Neural progenitor cell (in vitro differentiated cells): ENCODE results near the gene OLIG2. TPM values are rescaled to one million over a fixed set of nuclear protein-coding genes. Genes with fewer than 3 reads are reported as not detected.

Source experiments
- DNase-seq: peaks from one replicate; pipeline ENCODE4 v3.0.0-alpha.2; 2016; ENCODE audit warnings: low spot score
- H2AFZ ChIP-seq: fragments of 200-600 bp; sonication (generic); replicated peaks from 2 replicates; pipeline ENCODE4 v1.6.1; 2016; ENCODE audit warnings: antibody characterized with exemption
- H3F3A ChIP-seq: fragments of 200-600 bp; sonication (generic); 2 replicates; pipeline ENCODE4 v1.6.1; 2016; ENCODE audit warnings: antibody characterized with exemption, low read depth
- H3K27ac ChIP-seq: fragments of 200-600 bp; sonication (generic); 2 replicates; pipeline ENCODE4 v1.5.1; 2016; ENCODE audit warnings: mild to moderate bottlenecking
- H3K27me3 ChIP-seq: fragments of 200-600 bp; sonication (generic); 2 replicates; pipeline ENCODE4 v1.6.1; 2016; ENCODE audit warnings: mild to moderate bottlenecking, moderate library complexity
- H3K36me3 ChIP-seq: fragments of 200-600 bp; sonication (generic); 2 replicates; pipeline ENCODE4 v1.5.1; 2016
- H3K4me1 ChIP-seq: fragments of 200-600 bp; sonication (generic); 2 replicates; pipeline ENCODE4 v1.6.1; 2016; ENCODE audit warnings: mixed run types
- H3K4me2 ChIP-seq: fragments of 200-600 bp; sonication (generic); 2 replicates; pipeline ENCODE4 v1.6.1; 2016
- H3K4me3 ChIP-seq: fragments of 200-600 bp; sonication (generic); 2 replicates; pipeline ENCODE4 v1.5.1; 2016
- H3K79me2 ChIP-seq: fragments of 200-600 bp; sonication (generic); 2 replicates; pipeline ENCODE4 v1.6.1; 2016; ENCODE audit warnings: low read depth
- H3K9ac ChIP-seq: fragments of 200-600 bp; sonication (generic); 2 replicates; pipeline ENCODE4 v1.6.1; 2016
- H3K9me3 ChIP-seq: fragments of 200-600 bp; sonication (generic); 2 replicates; pipeline ENCODE4 v1.5.1; 2016; ENCODE audit warnings: low read depth
- H4K20me1 ChIP-seq: fragments of 200-600 bp; sonication (generic); 2 replicates; pipeline ENCODE4 v1.6.1; 2016; ENCODE audit warnings: low read depth
- H3K27ac Mint-ChIP-seq: 3 replicates; pipeline ENCODE4 v1.8.0; 2021; ENCODE audit warnings: mixed read lengths
- H3K27me3 Mint-ChIP-seq: 2 replicates; pipeline ENCODE4 v1.8.0; 2022; ENCODE audit warnings: low read depth, mild to moderate bottlenecking, inconsistent platforms, moderate library complexity, mixed read lengths; ENCODE audit not compliant: insufficient read depth
- H3K36me3 Mint-ChIP-seq: 3 replicates; pipeline ENCODE4 v1.8.0; 2021; ENCODE audit warnings: mixed read lengths
- H3K4me1 Mint-ChIP-seq: 3 replicates; pipeline ENCODE4 v1.8.0; 2021; ENCODE audit warnings: mixed read lengths
- H3K4me3 Mint-ChIP-seq: 3 replicates; pipeline ENCODE4 v1.8.0; 2021; ENCODE audit warnings: mild to moderate bottlenecking, moderate library complexity, mixed read lengths
- H3K9me3 Mint-ChIP-seq: 3 replicates; pipeline ENCODE4 v1.8.0; 2020; ENCODE audit warnings: mixed read lengths
- CTCF ChIP-seq: fragments of 200-600 bp; sonication (generic); IDR thresholded peaks from 2 replicates; pipeline ENCODE4 v1.5.1; 2017; ENCODE audit warnings: antibody characterized with exemption, mild to moderate bottlenecking
- EZH2 ChIP-seq: fragments of 200-600 bp; sonication (generic); IDR thresholded peaks from 2 replicates; pipeline ENCODE4 v1.6.1; 2017; ENCODE audit warnings: antibody characterized with exemption, mild to moderate bottlenecking, moderate library complexity
- EZH2phosphoT487 ChIP-seq: fragments of 200-600 bp; sonication (generic); IDR thresholded peaks from 2 replicates; pipeline ENCODE4 v1.6.1; 2017; ENCODE audit warnings: antibody characterized with exemption
- total RNA-seq: library from RNA; depleted of rRNA; stranded (reverse); fragments of >200 nt; gene quantifications from 2 replicates; pipeline ENCODE4 v1.2.3, GENCODE V29; 2015; ENCODE audit warnings: low replicate concordance

OLIG2 gene
- total RNA-seq, 1 donor from 2014 or later = not detected

DNA sequence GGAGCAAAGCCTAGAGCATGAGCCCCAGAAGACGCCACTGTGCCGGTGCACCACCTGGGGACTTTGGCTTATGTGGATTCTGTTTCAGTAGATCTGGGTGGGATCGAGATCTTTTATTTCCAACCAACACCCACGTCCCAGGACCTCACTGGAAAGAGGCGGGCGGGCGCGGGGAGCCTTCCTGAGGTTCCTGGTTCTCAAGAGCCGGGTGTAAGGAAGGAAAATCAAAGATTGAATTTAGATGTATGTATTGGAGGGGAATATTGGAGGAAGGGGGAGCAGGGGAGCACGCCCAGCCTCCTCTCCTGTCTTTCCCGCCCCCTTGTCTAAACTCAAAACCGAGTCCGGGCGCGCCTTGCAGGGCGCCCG, 6.2 kb upstream of the OLIG2 start:
- peak overlapping the region; percentile 55 for H2AFZ ChIP-seq
- peaks cover 65% of the 10 kb centered on the region for H3K27me3 Mint-ChIP-seq
- H3K9me3 Mint-ChIP-seq = peaks cover 16% of the 10 kb centered on the region
- peaks cover 100% of the 10 kb centered on the region for H3K27me3 ChIP-seq
- TF ChIP-seq CTCF (no peak), EZH2 (no peak), EZH2phosphoT487 (no peak)
- H3K79me2 ChIP-seq = no peaks in the 10 kb centered on the region
- H3K4me1 ChIP-seq = peaks cover 31% of the 10 kb centered on the region
- H3K9ac ChIP-seq = no peak overlapping the region
- H3K4me2 ChIP-seq = peak overlapping the region; percentile 88
- H3K9me3 ChIP-seq = no peaks in the 10 kb centered on the region
- H4K20me1 ChIP-seq = peaks cover 71% of the 10 kb centered on the region
- peaks cover 4% of the 10 kb centered on the region for H3K36me3 Mint-ChIP-seq
- H3K36me3 ChIP-seq = no peaks in the 10 kb centered on the region
- H3K27ac ChIP-seq = no peak overlapping the region
- peak overlapping the region; percentile 53 for H3K4me3 ChIP-seq
- peaks cover 21% of the 10 kb centered on the region for H3F3A ChIP-seq
- H3K4me1 Mint-ChIP-seq = peaks cover 30% of the 10 kb centered on the region
- H3K4me3 Mint-ChIP-seq = peak overlapping the region; percentile 64
- no peak overlapping the region for H3K27ac Mint-ChIP-seq
- DNase-seq = no peak

- Mint-ChIP-seq H3K4me3 (peak overlapping the region; percentile 76), H3K27me3 (peaks cover 68% of the 10 kb centered on the region), H3K4me1 (peaks cover 32% of the 10 kb centered on the region), H3K27ac (no peak overlapping the region), H3K9me3 (peaks cover 16% of the 10 kb centered on the region), H3K36me3 (peaks cover 4% of the 10 kb centered on the region)
- H3F3A ChIP-seq = peaks cover 26% of the 10 kb centered on the region
- TF ChIP-seq EZH2 (peak; percentile 98), EZH2phosphoT487 (peak; percentile 86), CTCF (no peak)
- H3K9ac ChIP-seq = no peak overlapping the region
- no peak overlapping the region for H3K27ac ChIP-seq
- H3K79me2 ChIP-seq = no peaks in the 10 kb centered on the region
- H4K20me1 ChIP-seq = peaks cover 77% of the 10 kb centered on the region
- DNase-seq = peak; percentile 72
- peak overlapping the region; percentile 53 for H3K4me3 ChIP-seq
- H3K4me2 ChIP-seq = peak overlapping the region; percentile 88
- H3K9me3 ChIP-seq = no peaks in the 10 kb centered on the region
- H3K27me3 ChIP-seq = peaks cover 100% of the 10 kb centered on the region
- H2AFZ ChIP-seq = peak overlapping the region; percentile 55
- H3K36me3 ChIP-seq = no peaks in the 10 kb centered on the region
- peaks cover 31% of the 10 kb centered on the region for H3K4me1 ChIP-seq
Measured at GRCh38 chr21:33019885-33020557, 5.7 kb upstream of the OLIG2 start.

DNA sequence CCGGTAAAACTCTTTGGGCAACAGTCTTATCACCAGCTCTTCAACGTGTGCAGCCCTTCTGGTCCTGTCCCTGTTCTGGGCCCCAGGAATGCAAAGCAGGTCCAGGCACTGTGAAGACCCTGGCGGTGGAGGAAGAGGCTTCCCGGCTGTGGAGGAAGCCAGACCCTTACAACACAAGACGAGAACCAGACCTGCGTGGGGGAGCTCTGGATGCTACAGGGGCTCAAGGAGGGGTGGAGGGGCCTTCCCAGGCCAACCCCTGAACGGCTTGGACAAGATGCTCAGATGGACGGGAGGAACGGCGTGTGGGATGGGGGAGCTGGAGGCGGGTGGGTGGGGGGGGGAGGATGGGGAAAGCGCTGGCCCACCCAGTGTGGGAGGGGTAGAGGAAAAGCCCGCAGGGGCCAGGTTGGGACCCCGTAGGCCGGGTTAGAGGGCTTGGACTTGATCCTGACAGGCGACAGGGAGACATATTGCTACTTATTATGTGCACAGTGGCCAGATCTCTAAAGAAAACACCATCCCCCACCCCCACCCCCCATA, 5.1 kb upstream of the OLIG2 start:
- Mint-ChIP-seq H3K4me1 (peaks cover 34% of the 10 kb centered on the region), H3K4me3 (peak overlapping the region; percentile 76), H3K27ac (no peak overlapping the region), H3K27me3 (peaks cover 69% of the 10 kb centered on the region), H3K9me3 (peaks cover 16% of the 10 kb centered on the region), H3K36me3 (peaks cover 4% of the 10 kb centered on the region)
- no peak overlapping the region for H3K9ac ChIP-seq
- H2AFZ ChIP-seq = no peak overlapping the region
- peak; percentile 52 for TF ChIP-seq EZH2
- no peak for TF ChIP-seq EZH2phosphoT487
- H3K36me3 ChIP-seq = no peaks in the 10 kb centered on the region
- peaks cover 80% of the 10 kb centered on the region for H4K20me1 ChIP-seq
- H3K9me3 ChIP-seq = no peaks in the 10 kb centered on the region
- no peak overlapping the region for H3K27ac ChIP-seq
- no peaks in the 10 kb centered on the region for H3K79me2 ChIP-seq
- DNase-seq = no peak
- peaks cover 100% of the 10 kb centered on the region for H3K27me3 ChIP-seq
- H3K4me2 ChIP-seq = peak overlapping the region; percentile 88
- H3F3A ChIP-seq = peaks cover 29% of the 10 kb centered on the region
- H3K4me3 ChIP-seq = peak overlapping the region; percentile 53
- H3K4me1 ChIP-seq = peaks cover 31% of the 10 kb centered on the region

- H2AFZ ChIP-seq = no peak overlapping the region
- H3K36me3 Mint-ChIP-seq = peaks cover 4% of the 10 kb centered on the region
Measured at GRCh38 chr21:33021150-33021549, 4.6 kb upstream of the OLIG2 start.

More at GRCh38 chr21:33021150-33021549, 4.6 kb upstream of the OLIG2 start:
- peak overlapping the region; percentile 43 for H3K4me3 Mint-ChIP-seq
- Histone ChIP-seq H4K20me1 (peaks cover 79% of the 10 kb centered on the region), H3K79me2 (no peaks in the 10 kb centered on the region), H3K4me3 (no peak overlapping the region), H3K36me3 (no peaks in the 10 kb centered on the region), H3K9ac (no peak overlapping the region), H3F3A (peaks cover 34% of the 10 kb centered on the region), H3K27me3 (peaks cover 100% of the 10 kb centered on the region), H3K4me1 (peaks cover 31% of the 10 kb centered on the region), H3K4me2 (no peak overlapping the region), H3K27ac (no peak overlapping the region), H3K9me3 (no peaks in the 10 kb centered on the region)
- peaks cover 16% of the 10 kb centered on the region for H3K9me3 Mint-ChIP-seq
- H3K27me3 Mint-ChIP-seq = peaks cover 72% of the 10 kb centered on the region
- DNase-seq = no peak
- H3K27ac Mint-ChIP-seq = no peak overlapping the region
- peaks cover 38% of the 10 kb centered on the region for H3K4me1 Mint-ChIP-seq
- TF ChIP-seq CTCF (no peak), EZH2phosphoT487 (no peak), EZH2 (no peak)
